ENCODE data around the gene NEK3.

- TF ChIP-seq POLR2AphosphoS5 (IDR thresholded peaks at IDR 0.05): no peak
- TF ChIP-seq CTCF (IDR thresholded peaks at IDR 0.05): no peak
Observed at GRCh38 chr13:52179925-52180324, 20.5 kb upstream of the NEK3 start.

Measured in stomach (tissue), 4 donors.